AG04450 (cell line): ENCODE results near the gene E2F8. TPM values are rescaled to one million over a fixed set of nuclear protein-coding genes. Genes with fewer than 3 reads are reported as not detected.

Experiments
- CTCF ChIA-PET: fragments of 300-600, 350-600 bp; formaldehyde crosslinking; extraction: SDS; loops from one replicate; lab custom pipeline; 2022; ENCODE audit warnings: antibody characterized with exemption, inconsistent platforms; lab: Charles Lee
- POLR2A ChIA-PET: fragments of 350-600 bp; formaldehyde crosslinking; extraction: SDS; loops from one replicate; lab custom pipeline; 2021; ENCODE audit warnings: antibody characterized with exemption, inconsistent platforms; lab: Yijun Ruan, JAX
- DNase-seq: peaks from one replicate; pipeline ENCODE4 v3.0.0-alpha.2; 2011; ENCODE audit warnings: low read depth, low spot score
- H3K27ac ChIP-seq: one replicate; pipeline ENCODE4 v1.5.1; 2012; ENCODE audit warnings: low read depth, low read length, control low read depth
- H3K27me3 ChIP-seq: one replicate; pipeline ENCODE4 v1.6.0; 2012; ENCODE audit warnings: low read length; ENCODE audit not compliant: control insufficient read depth, insufficient read depth
- H3K4me3 ChIP-seq: 2 replicates; pipeline ENCODE4 v1.5.1; 2011; ENCODE audit warnings: mild to moderate bottlenecking, low read depth, low read length, control low read depth
- H3K9me3 ChIP-seq: 2 replicates; pipeline ENCODE4 v1.5.1; 2012; ENCODE audit warnings: low read length; ENCODE audit not compliant: control insufficient read depth, insufficient read depth
- polyA plus RNA-seq: library from polyadenylated mRNA; depleted of rRNA; stranded (reverse); fragments of >200 nt; gene quantifications from 2 replicates; pipeline ENCODE4 v1.2.3, GENCODE V29; 2011
- TF ChIP-seq, protein P1 (sequence below): IDR thresholded peaks from 2 replicates; pipeline ENCODE4 v1.5.1; 2011; ENCODE audit warnings: low read depth, low read length, control low read depth, inconsistent platforms

E2F8 gene
- polyA plus RNA-seq, 1 experiment, result 0.98 TPM

DNA sequence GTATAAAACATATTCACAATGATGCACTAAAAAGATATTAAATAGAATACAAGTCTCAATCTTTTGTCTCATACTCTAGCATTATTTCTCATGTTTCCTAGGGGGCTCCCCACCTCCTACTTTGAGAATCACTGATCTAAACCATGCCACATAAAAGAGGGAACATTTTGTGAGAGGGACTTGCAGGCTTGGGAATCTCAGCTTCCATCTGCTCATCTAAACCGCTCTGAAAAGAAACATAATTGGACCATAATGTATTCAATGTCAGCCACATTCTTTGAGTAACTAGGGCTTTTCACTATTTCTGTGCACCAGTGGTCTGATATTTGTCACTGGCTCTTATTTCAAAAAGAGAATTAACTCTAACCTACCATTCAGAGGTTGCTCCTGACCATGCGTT, 32.6 kb downstream of the E2F8 start:
- CTCF ChIA-PET, result no interaction called here
- POLR2A ChIA-PET, result no interaction called here
- Histone ChIP-seq H3K4me3 (no peak overlapping the region), H3K27me3 (peaks cover 11% of the 10 kb centered on the region), H3K27ac (no peak overlapping the region), H3K9me3 (no peaks in the 10 kb centered on the region)
- TF ChIP-seq, protein P1, sequence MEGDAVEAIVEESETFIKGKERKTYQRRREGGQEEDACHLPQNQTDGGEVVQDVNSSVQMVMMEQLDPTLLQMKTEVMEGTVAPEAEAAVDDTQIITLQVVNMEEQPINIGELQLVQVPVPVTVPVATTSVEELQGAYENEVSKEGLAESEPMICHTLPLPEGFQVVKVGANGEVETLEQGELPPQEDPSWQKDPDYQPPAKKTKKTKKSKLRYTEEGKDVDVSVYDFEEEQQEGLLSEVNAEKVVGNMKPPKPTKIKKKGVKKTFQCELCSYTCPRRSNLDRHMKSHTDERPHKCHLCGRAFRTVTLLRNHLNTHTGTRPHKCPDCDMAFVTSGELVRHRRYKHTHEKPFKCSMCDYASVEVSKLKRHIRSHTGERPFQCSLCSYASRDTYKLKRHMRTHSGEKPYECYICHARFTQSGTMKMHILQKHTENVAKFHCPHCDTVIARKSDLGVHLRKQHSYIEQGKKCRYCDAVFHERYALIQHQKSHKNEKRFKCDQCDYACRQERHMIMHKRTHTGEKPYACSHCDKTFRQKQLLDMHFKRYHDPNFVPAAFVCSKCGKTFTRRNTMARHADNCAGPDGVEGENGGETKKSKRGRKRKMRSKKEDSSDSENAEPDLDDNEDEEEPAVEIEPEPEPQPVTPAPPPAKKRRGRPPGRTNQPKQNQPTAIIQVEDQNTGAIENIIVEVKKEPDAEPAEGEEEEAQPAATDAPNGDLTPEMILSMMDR, result no peak
- DNase-seq, result no peak

GRCh38 chr11:19204836-19205235, 35.9 kb downstream of the E2F8 start:
- TF ChIP-seq, protein P1, result no peak
- Histone ChIP-seq H3K9me3 (no peaks in the 10 kb centered on the region), H3K27ac (no peak overlapping the region), H3K4me3 (no peak overlapping the region), H3K27me3 (peaks cover 17% of the 10 kb centered on the region)
- DNase-seq, result no peak
- POLR2A ChIA-PET, result interaction anchor here (0.6 kb wide), 1 partner anchor 74 kb away, joined by 3 read pairs; no protein-coding TSS in a partner anchor
- CTCF ChIA-PET, result interaction anchor here (0.8 kb wide), 1 partner anchor 54 kb away, joined by 3 read pairs; no protein-coding TSS in a partner anchor

DNA sequence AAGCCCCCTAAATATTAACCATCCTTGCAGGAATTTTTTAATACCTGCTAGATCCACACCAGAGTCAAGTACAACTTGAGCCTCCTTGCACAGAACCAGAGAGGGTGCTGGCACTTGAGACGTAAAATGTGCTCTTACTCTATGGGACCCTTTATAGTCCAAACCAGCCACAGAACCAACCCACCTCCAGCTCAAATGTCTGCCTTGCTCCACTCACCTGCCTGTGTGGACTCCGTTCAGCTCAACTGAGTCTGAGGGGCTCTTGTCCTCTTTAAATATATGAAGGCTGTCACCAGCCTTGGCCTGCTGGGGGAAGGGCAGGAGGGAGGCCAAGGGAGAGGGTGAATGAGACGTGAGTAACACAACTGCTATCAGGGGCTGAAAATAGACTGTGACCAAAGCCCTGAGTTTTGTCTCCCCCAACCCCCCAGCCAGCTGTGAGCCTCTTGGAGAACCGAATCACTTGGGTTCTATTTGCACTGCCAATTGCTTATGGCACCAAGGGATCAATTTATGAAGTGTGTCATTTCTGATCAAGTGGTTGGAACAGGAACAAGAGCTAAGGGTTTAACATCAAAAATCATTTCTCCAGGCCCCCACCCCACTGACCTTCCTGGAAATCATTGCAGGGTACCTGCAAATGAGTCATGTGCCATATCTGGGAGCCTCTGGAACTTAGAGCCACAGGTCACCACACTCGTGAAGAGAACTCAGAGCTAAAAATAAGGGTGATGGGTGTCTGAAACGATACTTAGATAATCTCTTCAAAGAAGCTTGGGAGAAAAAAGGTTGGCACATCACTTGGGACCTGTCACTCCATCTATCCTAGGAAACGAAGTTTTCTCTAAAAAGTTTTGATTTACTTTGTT, 38.8 kb downstream of the E2F8 start, which contains the start of gene CSRP3:
TSS of gene CSRP3 (minus strand) at position 247 of the 869 bp plus-strand sequence. CDS start 9,535 bp downstream, outside the sequence.
- ChIA-PET CTCF (no interaction called here), POLR2A (no interaction called here)
- Histone ChIP-seq H3K27ac (no peak within 1 kb of the TSS), H3K9me3 (no peaks in the 10 kb centered on the region), H3K27me3 (peaks cover 15% of the 10 kb centered on the region), H3K4me3 (no peak within 1 kb of the TSS)
- TF ChIP-seq, protein P1, result no peak
- no peak for DNase-seq

GRCh38 chr11:19200410-19201201, 40.1 kb downstream of the E2F8 start:
- Histone ChIP-seq H3K27me3 (peaks cover 19% of the 10 kb centered on the region), H3K9me3 (no peaks in the 10 kb centered on the region), H3K4me3 (no peak overlapping the region), H3K27ac (no peak overlapping the region)
- CTCF ChIA-PET, result no interaction called here
- POLR2A ChIA-PET, result no interaction called here
- TF ChIP-seq, protein P1, result no peak
- peak; percentile 11 for DNase-seq

GRCh38 chr11:19199771-19200170, 41.0 kb downstream of the E2F8 start:
- Histone ChIP-seq H3K9me3 (no peaks in the 10 kb centered on the region), H3K27me3 (peaks cover 19% of the 10 kb centered on the region), H3K4me3 (no peak overlapping the region), H3K27ac (no peak overlapping the region)
- TF ChIP-seq, protein P1, result no peak
- ChIA-PET CTCF (no interaction called here), POLR2A (no interaction called here)
- no peak for DNase-seq
